Cerebellar nuclear complex (tissue), 1 donor: Measurements from ENCODE around the gene OLIG1.

Source experiments
- DNase-seq, 2 experiments: peaks; one replicate each; lab custom pipeline; 2025; lab: John Stamatoyannopoulos, UW

The OLIG1 gene

GRCh38 chr21:33069994-33070743 lies at the start of gene OLIG1:
TSS of gene OLIG1 (plus strand) at chr21:33070141. CDS start at chr21:33070247, 106 bp downstream.
- no peak for DNase-seq

- no peak for DNase-seq
Measured at GRCh38 chr21:33020558-33021100, 49.3 kb upstream of the OLIG1 start.

- DNase-seq: no peak
Measured at GRCh38 chr21:33021150-33021549, 48.8 kb upstream of the OLIG1 start.

GRCh38 chr21:33021667-33022066 lies 48.3 kb upstream of the OLIG1 start:
- no peak for DNase-seq

- DNase-seq: no peak
Measured at GRCh38 chr21:33022489-33022827, 47.5 kb upstream of the OLIG1 start.

GRCh38 chr21:33022828-33023573 lies 46.9 kb upstream of the OLIG1 start:
- DNase-seq: no peak

GRCh38 chr21:33023574-33024200 lies 46.3 kb upstream of the OLIG1 start:
- DNase-seq: no peak

- DNase-seq: no peak
Measured at GRCh38 chr21:33024201-33025103, 45.5 kb upstream of the OLIG1 start.

GRCh38 chr21:33025106-33025488 lies 44.8 kb upstream of the OLIG1 start:
- DNase-seq: no peak

GRCh38 chr21:33025489-33026442 lies 44.2 kb upstream of the OLIG1 start, which contains the start of gene OLIG2:
TSS of gene OLIG2 (plus strand) at chr21:33025935. CDS start at chr21:33026863, 928 bp downstream.
- no peak for DNase-seq

GRCh38 chr21:33026443-33026858 lies 43.5 kb upstream of the OLIG1 start:
- no peak for DNase-seq

GRCh38 chr21:33026878-33027400 lies 43.0 kb upstream of the OLIG1 start:
- no peak for DNase-seq

GRCh38 chr21:33027401-33028286 lies 42.3 kb upstream of the OLIG1 start:
- DNase-seq: no peak

GRCh38 chr21:33028287-33028670 lies 41.7 kb upstream of the OLIG1 start:
- no peak for DNase-seq

- DNase-seq: no peak
Measured at GRCh38 chr21:33028773-33029384, 41.1 kb upstream of the OLIG1 start.

- DNase-seq: no peak
Measured at GRCh38 chr21:33029385-33029921, 40.5 kb upstream of the OLIG1 start.

- DNase-seq: no peak
Measured at GRCh38 chr21:33029975-33030461, 39.9 kb upstream of the OLIG1 start.

- DNase-seq: no peak
Measured at GRCh38 chr21:33030633-33031032, 39.3 kb upstream of the OLIG1 start.
